NCI-H1105 treated with DMSO at 0.1 percent for 48 hours (cell line): ENCODE data around the gene PDC.
"Not testable (repeated sequence)": the region's sequence is repeated elsewhere in the genome, so short reads cannot be mapped to it uniquely, and the experiment has no call there.

Experiments used
- DNase-seq: peaks from one replicate; lab custom pipeline; 2025; lab: John Stamatoyannopoulos, UW

PDC gene

DNA sequence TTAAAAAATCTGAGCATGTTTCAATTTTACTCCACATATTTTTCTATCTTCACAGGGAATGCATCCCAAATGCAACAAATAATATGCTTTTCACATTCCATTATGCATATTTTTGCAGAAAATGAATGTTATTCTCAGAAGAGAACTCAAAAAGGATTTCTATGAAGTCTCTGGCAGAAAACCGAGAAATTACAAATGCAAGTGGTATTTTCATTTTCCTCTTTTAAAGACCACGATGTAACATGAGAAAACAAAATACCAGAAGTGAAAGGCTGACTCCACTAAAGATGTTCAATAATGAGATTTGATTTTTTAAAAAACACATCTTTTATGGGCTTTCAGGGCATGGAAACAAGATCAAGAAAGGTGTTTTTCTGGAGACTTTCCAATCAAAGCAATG lies 5.0 kb upstream of the PDC start:
- no peak for DNase-seq

DNA sequence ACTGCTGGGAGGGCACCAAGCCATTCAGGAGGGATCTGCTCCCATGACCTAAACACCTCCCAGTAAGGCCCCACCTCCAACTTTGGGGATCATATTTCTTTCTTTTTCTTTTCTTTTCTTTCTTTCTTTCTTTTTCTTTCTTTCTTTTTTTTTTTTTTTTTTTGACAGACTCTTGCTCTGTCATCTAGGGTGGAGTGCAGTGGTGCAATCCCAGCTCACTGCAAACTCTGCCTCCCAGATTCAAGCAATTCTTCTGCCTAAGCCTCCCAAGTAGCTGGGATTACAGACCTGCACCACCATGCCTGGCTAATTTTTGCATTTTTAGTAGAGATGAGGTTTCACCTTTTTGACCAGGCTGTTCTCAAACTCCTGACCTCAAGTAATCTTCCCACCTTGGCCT lies 4.6 kb upstream of the PDC start:
- DNase-seq = not testable (repeated sequence)

DNA sequence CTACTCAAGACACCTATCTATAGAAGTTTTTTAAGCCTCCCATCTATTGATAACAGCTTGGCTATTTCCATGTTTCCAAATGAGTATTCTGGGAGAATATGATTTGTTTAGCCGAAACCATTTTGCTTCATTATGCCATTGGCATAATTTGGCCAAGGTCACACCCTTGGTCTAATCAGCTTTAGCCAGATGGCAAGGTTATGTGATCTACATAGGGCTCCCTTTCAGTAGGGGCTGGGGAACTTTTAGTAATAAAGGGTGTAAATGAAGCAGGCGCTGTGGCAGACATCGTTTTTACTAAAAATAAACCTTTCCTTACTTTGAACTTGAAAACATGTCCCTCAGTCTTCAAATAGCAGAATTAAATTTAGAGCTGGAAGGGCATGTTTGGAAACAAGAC lies 3.0 kb upstream of the PDC start:
- no peak for DNase-seq

DNA sequence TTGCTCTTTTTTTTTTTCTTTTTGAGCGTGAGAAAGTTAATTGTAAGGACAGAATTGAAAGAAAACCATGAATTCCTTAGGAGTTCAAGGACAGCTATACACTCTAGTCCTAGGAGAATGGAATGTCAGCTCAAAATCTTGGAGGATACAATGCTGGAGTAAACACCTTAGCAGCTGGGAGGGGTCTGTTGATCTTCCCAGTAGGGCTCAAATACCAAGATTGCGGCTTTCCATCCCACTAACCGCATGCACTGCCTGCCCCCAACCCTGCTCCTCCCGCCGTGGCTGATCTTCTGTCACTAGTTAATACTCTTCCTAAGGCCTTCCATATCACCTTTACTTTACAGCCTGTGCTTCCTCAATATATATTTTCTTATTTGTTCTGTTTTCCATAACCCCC lies 2.6 kb upstream of the PDC start:
- no peak for DNase-seq

DNA sequence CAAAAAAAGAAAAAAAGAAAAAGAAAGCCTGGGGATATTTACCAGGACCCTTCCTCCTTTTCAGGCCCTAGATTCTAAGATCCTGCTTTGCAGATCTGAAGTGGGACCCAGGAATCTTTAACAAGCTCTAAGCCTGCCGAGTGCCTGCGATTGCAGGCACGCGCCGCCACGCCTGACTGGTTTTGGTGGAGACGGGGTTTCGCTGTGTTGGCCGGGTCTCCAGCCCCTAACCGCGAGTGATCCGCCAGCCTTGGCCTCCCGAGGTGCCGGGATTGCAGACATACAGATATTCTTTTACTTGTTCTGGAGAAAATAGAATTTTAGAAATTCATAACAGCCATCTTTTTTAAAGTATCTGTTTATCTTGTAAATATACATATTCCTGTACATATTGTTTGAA lies 1.8 kb downstream of the PDC start:
- not testable (repeated sequence) for DNase-seq

DNA sequence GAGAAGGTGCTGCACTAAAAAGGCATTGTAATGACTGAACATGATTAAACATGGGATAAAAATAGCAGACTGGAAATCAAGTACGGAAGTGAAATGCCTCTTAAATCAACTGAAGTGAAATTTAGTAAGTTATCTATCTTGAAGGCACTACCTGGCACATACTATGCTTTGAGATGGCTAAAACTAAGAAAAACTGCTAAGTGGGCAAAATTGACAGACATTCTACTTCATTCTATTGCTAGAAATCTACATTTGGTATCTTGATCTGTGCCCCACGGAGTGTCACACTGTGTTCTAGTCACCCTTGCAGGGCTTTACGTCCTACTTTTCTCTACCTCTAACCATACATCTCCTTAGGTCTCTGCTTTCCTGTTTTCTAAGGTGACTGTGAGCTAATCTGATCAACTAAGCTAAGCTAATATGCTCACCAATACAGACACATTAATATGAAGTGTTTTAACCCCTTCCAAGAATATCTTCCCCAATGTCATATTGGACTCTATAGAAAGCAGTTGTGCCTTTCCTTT lies 4.1 kb downstream of the PDC start:
- DNase-seq = no peak

DNA sequence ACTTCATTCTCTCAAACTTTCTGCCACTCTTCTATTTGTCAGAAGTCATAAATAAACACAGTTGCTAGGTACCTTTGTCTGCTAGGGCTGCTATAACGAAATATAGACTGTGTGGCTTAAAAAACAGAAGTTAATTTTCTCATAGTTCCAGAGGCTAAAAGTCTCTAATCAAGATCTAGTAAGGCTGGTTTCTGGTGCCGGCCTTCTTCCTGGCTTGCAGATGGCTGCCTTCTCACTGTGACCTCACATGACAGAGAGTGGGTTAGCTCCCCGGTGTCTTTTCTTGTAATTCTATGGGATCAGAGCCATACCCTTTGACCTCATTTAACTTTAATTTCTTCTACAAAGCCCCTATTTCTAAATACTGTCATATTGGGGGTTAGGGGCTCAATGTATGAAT lies 5.9 kb downstream of the PDC start:
- DNase-seq = no peak

DNA sequence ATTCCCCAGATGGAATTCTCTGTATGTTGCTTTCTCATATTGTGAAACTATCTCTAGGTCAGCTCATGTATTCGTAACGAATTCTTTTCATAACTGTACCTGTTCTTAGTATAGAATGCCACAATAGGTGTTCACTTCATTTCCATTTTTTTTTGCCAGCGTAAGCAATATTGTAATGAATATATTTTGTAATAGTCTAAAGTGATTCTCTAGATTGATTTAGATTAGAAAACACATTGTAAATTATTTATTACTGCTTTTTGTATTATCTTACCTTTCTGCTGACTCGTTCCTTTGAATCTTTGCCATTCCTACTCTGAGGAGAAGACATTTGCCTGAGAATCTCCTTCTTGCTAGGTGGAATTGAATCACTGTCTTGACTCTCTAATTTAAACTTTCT lies 14.8 kb downstream of the PDC start:
- no peak for DNase-seq

DNA sequence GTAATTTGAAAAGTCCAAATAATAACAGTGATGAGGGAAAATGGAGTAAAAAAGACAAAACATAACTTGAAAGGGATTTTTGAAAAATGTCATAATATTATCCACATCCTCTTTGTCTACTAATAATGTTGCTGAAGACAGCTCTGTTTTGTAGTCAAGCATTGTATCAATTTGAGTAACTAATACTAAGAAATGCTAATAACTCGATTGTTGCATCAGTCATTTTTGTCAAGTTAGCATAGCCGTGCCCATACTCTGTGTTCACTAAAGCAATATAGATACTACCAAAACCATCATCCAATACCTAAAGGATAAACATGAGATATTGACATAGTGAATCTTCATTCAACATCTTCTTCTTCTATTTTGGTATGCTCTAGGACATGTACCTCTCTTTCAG lies 17.3 kb downstream of the PDC start:
- no peak for DNase-seq

DNA sequence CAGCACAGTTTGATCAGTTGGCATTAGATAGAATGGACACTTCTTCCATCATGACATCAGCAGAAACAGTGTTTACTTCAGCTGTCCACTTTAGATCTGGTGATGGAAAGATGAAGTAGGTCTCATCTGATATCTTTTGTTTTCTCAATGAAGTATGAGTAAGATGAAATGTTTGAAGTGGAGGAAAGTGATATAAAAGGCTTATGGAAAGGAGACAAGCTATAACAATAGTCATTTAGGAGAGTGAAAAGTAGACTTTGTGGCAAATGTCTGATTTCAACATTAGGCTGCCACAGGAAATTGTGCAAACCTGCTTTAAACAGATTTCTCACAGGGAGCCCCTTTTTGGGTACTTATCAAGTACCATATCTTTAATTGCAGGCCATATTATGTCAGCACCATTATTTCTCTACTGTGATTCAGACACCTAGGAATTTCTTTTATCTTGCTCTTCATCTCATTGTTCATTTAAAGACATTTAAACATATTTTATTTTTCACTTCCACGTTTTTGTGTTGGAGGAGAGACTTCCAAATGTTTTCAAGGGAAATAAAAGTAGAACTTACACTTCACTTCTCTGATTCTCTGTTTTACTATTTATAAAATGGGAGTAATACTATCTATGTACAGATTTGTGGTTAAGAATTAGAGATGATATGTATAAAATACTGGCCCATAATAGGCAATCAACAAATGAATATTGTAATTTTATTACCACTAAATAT lies 18.1 kb downstream of the PDC start:
- no peak for DNase-seq

DNA sequence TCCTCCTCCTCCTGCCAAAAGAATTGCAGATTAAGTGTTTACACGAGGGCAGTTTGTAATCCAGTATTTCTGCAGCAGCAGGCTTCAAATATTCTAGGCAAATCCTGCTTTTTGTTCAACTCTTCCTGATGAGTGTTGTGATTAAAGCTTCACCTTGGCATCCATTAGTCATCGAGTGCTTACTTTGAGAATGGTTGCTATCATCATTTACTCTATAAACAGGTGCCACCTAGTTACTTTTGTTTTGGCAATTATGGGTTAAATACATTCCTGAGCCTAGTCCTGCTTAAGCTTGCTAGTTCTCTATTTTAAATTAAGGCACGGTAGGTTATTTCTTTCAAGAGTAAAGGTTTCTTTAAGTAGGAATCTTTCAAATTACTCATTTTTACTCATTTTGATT lies 20.3 kb downstream of the PDC start:
- peak; percentile 17 for DNase-seq

DNA sequence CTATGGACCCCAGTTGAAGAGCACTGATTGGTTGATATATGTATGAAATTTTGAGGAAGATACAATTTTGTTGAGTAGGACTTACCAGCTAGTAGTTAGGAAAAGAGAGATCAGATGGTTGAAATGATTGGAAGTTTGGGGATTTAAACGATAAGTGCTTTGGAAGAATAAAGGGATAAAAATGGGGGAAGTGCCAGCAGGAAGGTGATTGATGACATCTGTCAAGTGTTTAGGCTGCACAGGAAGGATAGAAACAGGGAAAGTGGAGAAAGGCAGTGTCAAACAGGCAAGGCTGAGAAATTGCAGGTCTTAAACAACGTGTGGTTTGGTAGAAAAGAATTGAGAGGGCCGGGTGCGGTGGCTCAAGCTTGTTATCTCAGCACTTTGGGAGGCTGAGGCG lies 22.3 kb downstream of the PDC start:
- no peak for DNase-seq

DNA sequence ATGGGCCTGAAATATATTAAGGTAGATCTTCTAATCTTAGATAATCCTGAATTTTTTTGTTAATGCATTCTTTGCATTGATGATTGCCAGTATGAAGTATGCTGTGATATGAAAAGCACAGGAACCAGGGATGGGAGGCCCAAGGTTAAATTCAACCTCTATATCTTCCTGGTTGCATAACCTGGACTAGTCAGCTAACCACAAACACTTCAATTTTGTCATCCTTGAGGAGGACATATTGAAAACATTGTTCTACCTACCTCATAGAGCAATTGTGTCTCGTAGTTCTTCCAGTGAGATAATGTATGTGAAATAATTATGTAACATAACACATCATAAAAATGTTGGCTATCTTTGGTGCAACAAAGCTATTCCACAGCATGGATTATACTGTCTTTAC lies 25.6 kb downstream of the PDC start:
- DNase-seq = no peak

DNA sequence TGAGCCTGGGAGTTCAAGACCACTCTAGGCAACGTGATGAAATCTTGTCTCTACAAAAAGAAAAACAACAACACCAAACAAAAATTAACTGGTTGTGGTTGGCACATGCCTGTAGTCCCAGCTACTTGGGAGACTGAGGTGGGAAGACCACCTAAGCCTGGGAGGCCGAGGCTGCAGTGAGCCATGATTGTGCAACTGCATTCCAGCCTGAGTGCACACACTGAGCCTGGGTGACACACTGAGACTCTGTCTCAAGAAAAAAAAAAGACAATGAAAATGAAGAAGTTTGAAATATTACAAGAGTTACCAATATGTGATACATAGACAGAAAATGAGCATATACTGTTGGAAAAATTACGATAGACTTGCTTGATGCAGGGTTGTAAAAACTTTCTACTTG lies 31.9 kb downstream of the PDC start:
- DNase-seq = no peak

DNA sequence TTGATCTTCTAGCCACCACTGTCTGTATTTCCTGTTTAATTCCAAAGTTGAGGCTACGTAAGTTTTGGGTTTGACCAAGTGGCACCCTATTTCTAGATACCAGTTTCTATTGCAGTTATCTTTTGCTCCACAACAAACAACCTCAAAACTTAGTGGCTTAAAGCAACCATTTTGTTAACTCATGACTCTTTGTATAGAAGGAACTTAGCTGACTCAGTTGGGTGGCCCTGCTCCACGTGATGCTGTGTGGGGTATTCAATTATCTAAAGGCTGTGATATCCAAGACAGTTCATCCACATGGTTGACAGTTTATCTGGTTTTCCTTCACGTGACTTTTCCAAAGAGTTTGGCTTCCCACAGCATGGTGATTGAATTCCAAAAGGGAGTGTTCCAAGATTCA lies 34.8 kb downstream of the PDC start:
- DNase-seq = no peak

DNA sequence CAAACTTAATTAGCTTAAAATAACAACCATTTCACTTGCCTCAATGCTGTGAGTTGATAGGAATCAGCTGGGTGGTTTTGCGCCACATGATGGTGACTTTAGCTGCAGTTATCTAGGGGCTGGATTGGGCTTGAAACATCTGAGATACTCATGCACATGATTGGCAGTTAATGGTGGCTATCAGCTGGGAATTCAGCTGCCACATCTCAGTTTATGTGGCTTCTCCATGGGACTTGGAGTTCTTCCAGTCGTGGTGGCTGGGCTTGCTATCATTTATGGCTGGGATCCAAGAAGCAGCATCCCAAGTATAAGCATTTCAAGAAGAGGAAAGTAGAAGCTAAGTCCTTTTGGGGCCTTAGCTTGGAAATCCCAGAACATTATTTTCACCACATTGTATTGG lies 36.4 kb downstream of the PDC start:
- no peak for DNase-seq

DNA sequence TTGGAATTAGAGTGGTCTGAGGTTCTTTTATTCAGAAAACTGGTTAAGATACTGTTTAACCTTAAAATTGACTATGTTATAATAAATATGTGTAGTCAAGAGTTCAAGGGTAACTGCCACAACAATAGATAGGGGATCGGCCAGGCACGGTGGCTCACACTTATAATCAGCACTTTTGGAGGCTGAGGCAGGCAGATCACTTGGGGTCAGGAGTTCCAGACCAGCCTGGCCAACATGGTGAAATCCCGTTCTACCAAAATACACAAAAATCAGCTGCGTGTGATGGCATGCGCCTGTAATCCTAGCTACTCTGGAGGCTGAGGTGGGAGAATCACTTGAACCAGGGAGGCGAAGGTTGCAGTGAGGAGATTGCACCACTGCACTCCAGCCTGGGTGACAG lies 39.5 kb downstream of the PDC start:
- no peak for DNase-seq

DNA sequence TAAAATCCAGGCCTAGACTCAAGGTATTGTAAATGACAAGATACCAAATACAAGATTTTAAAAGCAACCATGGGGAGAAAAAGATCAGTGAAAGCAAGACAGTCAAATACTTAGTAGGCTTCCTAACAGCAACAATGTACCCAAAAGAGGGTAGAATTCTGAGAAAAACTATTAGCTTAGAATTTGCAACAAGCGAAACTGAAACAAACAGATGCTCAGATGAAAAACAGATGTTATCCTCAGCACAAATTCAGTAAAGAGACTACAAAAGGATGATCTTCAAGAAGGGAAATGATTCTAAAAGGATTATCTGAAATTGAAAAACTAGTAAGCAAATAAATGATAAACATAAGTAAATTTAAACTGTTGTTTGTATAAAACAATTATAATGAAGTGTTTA lies 40.0 kb downstream of the PDC start:
- DNase-seq = no peak

DNA sequence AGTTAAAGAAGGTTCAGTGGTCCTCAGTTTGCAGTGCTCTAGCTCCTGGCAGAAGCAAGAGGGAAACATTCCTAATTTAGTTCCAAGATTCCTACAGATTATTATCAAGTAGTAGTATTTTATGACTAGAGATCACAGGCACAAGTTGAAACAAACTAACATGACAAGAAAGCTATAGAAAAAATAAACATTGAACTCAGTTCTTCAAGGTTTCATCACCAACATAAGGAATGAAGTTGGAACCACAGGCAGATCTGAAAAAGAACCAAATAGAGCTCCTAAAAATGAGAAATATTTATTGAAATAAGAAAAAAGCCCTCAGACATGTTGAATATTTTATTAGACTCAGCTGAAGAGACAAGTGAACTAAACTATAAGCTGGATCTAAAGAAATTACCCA lies 40.6 kb downstream of the PDC start:
- no peak for DNase-seq

DNA sequence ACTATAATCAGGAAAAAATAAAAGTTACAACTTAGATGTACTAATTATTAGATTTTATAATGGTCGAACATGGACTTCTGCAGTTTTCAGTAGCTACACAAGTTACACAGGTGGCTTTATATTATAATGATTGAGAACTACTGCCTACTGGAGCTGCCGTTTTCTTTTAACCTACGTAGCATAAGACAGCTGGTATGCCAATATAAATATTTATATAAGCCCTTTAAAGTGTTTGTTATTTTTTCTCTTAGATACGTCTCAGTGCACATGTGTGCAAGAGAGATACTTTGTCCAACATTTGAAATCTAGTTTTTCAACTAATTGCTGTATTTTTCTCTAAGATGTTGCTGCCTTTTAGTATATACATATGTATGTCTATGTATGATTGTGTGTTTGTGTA lies 42.4 kb downstream of the PDC start:
- no peak for DNase-seq

DNA sequence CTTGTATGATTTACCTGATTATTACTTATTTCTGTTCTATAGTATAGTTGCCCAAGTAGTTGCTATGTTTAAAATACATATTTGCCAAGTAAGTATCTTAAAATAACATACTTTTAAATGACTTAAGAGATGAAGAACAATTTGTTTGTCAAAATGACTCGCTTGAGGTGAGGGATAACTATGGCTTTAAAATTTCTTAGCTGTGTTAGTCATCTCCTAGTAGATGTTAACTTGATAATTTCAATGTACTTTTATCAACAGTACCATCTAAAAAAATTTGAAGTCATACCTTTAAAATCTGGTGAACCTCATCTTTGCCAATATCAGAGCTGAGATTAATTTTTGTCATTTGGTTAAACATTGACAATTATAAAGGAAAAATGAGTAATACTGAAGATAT lies 47.6 kb downstream of the PDC start:
- no peak for DNase-seq

DNA sequence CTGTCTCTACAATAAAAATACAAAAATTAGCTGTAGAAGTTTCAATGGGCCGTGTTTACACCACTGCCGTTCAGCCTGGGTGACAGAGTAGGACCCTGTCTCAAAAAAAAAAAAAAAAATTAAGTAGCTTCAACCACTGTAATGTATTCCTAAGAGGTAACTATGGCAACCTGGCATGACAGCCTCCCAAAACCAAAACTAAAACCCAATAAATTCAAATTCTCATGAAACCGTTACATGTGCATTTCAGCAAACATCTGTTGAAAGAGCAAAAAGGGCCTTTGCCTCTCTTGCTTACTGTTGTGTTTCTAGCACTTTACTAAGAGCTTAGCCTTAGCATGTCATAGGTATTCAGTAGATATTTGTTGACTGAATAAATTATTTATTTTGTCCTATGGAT lies 51.8 kb downstream of the PDC start:
- DNase-seq = no peak

DNA sequence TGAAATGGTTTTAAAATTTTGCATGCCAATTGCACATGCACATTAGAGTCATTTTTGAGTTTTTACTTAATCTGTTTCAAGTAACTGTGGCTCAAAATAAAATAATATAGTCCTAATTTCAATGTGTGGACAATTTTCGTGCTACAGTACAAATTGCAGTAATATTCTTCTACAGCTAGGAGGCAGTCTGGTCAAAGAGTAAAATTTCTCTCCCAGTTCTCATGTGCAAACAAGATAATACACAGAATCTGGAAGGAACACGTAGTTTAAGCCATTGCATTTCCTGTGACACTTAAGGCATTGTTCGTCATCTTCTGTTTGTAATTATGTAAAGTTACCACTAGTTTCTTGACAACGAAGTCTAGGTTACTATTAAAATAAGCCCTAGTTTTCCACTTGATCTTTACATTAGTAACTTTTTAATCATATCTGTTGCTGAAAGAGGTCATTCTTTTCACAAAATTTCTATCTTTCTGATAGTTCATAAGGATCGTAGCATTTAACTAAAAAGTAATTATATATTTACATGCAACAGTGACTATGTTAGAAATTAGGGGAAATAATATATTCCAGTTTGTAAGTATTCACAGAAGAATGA lies 56.4 kb downstream of the PDC start:
- no peak for DNase-seq

DNA sequence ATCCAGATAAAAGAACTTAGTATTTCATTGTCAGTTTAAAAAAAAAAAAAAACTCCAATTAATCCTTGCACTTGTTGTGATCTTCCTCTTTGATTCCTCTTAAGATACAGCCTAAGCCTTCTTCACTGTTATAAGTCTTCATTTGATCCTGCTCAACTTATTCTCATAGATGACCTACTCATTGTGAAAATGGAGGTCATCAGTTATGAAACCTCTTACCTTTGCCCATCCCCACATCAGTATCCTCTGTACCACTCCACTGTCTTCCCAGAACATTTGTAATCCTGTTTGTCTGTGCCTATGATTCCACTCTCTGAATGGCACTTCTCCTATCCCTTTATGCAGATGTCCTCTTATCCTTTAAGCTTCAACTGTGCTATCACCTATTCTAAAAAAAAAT lies 57.3 kb downstream of the PDC start:
- no peak for DNase-seq
